Frontal cortex (tissue), 4 donors: ENCODE results near the gene KRT9. TPM values are rescaled to one million over a fixed set of nuclear protein-coding genes. Genes with fewer than 3 reads are reported as not detected.
A peak's percentile ranks its signal among the peaks of the same experiment; 100 is the strongest.
"Not testable (repeated sequence)": the region's sequence is repeated elsewhere in the genome, so short reads cannot be mapped to it uniquely, and the experiment has no call there.

ENCODE experiments used
- DNase-seq, 2 donors: peaks; one replicate each; pipeline ENCODE4 v3.0.0; 2012; ENCODE audit warnings: low spot score in 2 of 2
- FAIRE-seq: peaks from 2 replicates; lab custom pipeline; 2012; peaks lifted over from hg19 to GRCh38; lab: Jason Lieb, UNC
- total RNA-seq: library from RNA; depleted of rRNA; stranded (reverse); fragments of >200 nt; gene quantifications from one replicate; pipeline ENCODE4 v1.2.3, GENCODE V29; 2014
- donor health status: control.
- donor health status: control.
- donor health status: control.

Gene KRT9
- not detected for total RNA-seq

- no peak for FAIRE-seq
- peak in 1 of 2 donors; percentile 19 for DNase-seq
These were observed at the start of gene KRT9 for GRCh38 chr17:41571561-41572434. Gene KRT9, minus strand, starts transcription at chr17:41572059. Its CDS starts 67 bp downstream, at chr17:41571992.

- not testable (repeated sequence) for FAIRE-seq, DNase-seq
These were observed 49.6 kb upstream of the KRT9 start for GRCh38 chr17:41621435-41621817.

GRCh38 chr17:41620583-41621434 lies 49.0 kb upstream of the KRT9 start:
- DNase-seq (no peak), FAIRE-seq (no peak)

GRCh38 chr17:41619927-41620582 lies 48.2 kb upstream of the KRT9 start:
- FAIRE-seq, DNase-seq: not testable (repeated sequence)

- FAIRE-seq (no peak), DNase-seq (no peak)
These were observed 47.4 kb upstream of the KRT9 start for GRCh38 chr17:41619036-41619926.

GRCh38 chr17:41618341-41619035 lies 46.6 kb upstream of the KRT9 start:
- no peak for DNase-seq
- no peak for FAIRE-seq

- FAIRE-seq (no peak), DNase-seq (no peak)
These were observed 45.8 kb upstream of the KRT9 start for GRCh38 chr17:41617698-41618097.

GRCh38 chr17:41617136-41617535 lies 45.3 kb upstream of the KRT9 start:
- no peak for FAIRE-seq
- no peak for DNase-seq

- DNase-seq, FAIRE-seq: not testable (repeated sequence)
These were observed 44.6 kb upstream of the KRT9 start for GRCh38 chr17:41616486-41616885.

GRCh38 chr17:41615454-41615853 lies 43.6 kb upstream of the KRT9 start:
- FAIRE-seq = no peak
- DNase-seq = no peak

GRCh38 chr17:41614767-41615166 lies 42.9 kb upstream of the KRT9 start:
- not testable (repeated sequence) for DNase-seq, FAIRE-seq

GRCh38 chr17:41614098-41614497 lies 42.2 kb upstream of the KRT9 start:
- FAIRE-seq (no peak), DNase-seq (no peak)

GRCh38 chr17:41613277-41614082 lies 41.6 kb upstream of the KRT9 start:
- FAIRE-seq (no peak), DNase-seq (no peak)

GRCh38 chr17:41612376-41613160 lies 40.7 kb upstream of the KRT9 start, which contains the start of gene KRT16:
Gene KRT16, minus strand, starts transcription at chr17:41612767. Its CDS starts 79 bp downstream, at chr17:41612688.
- not testable (repeated sequence) for FAIRE-seq, DNase-seq

GRCh38 chr17:41610965-41611640 lies 39.2 kb upstream of the KRT9 start:
- FAIRE-seq (no peak), DNase-seq (no peak)

GRCh38 chr17:41610061-41610517 lies 38.2 kb upstream of the KRT9 start:
- not testable (repeated sequence) for DNase-seq, FAIRE-seq
